Gastrocnemius medialis (tissue), 4 donors: ENCODE measurements around the gene ZNF711. TPM values are rescaled to one million over a fixed set of nuclear protein-coding genes. Genes with fewer than 3 reads are reported as not detected.
A peak's percentile ranks its signal among the peaks of the same experiment; 100 is the strongest.
"Not testable (repeated sequence)": the region's sequence is repeated elsewhere in the genome, so short reads cannot be mapped to it uniquely, and the experiment has no call there.

ENCODE experiments used
- ATAC-seq, 2 donors: fragments of 150-250 bp; one replicate each; pipeline ENCODE4 v1.9.1; 2016
- DNase-seq, 2 donors: peaks; one replicate each; pipeline ENCODE4 v3.0.0-alpha.2; 2019
- H3K27ac ChIP-seq, 4 donors: fragments of 200-600 bp; sonication (generic); 1 replicate in 1 of 4; 2 replicates in 3 of 4; pipeline ENCODE4 v1.5.1; 2016 to 2018; ENCODE audit warnings: mild to moderate bottlenecking in 2 of 4, moderate library complexity in 1 of 4
- H3K27me3 ChIP-seq, 3 donors: fragments of 200-600 bp; sonication (generic) in 2 of 3; 1 replicate in 1 of 3; 2 replicates in 2 of 3; pipeline versions ENCODE4 v1.5.1 to v1.6.0; 2016 to 2019; ENCODE audit warnings: mild to moderate bottlenecking in 1 of 3, moderate library complexity in 1 of 3
- H3K36me3 ChIP-seq, 2 donors: fragments of 200-600 bp; sonication (generic) in 1 of 2; one replicate each; pipeline ENCODE4 v1.5.1; 2017 to 2018
- H3K4me1 ChIP-seq, 2 donors: fragments of 200-600 bp; sonication (generic) in 1 of 2; one replicate each; pipeline ENCODE4 v1.5.1; 2016 to 2017; ENCODE audit warnings: mild to moderate bottlenecking in 2 of 2
- H3K4me3 ChIP-seq, 4 donors: fragments of 200-600 bp; sonication (generic) in 3 of 4; 1 replicate in 1 of 4; 2 replicates in 3 of 4; pipeline ENCODE4 v1.5.1; 2016 to 2019; ENCODE audit warnings: mild to moderate bottlenecking in 2 of 4
- H3K9me3 ChIP-seq, 3 donors: fragments of 200-600 bp; sonication (generic) in 2 of 3; 1 replicate in 1 of 3; 2 replicates in 2 of 3; pipeline ENCODE4 v1.5.1; 2016 to 2019
- POLR2A ChIP-seq, 2 donors: fragments of 450-650 bp; IDR thresholded peaks; one replicate each; pipeline ENCODE4 v1.6.1; 2017; ENCODE audit warnings: antibody characterized with exemption in 2 of 2, mild to moderate bottlenecking in 2 of 2, moderate library complexity in 2 of 2
- in situ Hi-C, 4 donors: fragments of 200-750 bp; cut with MboI; loops; one replicate each; pipeline versions ENCODE4 v1.15.0 to v1.8.0; 2017; ENCODE audit warnings: low sequenced_read_pairs in 4 of 4
- intact Hi-C: fragments of 100-400 bp; cut with DNase I; formaldehyde crosslinking; loops from one replicate; pipeline ENCODE4 v1.15.1; 2023; ENCODE audit warnings: low total_unique reads
- total RNA-seq, 4 donors: library from RNA; depleted of rRNA; stranded (reverse); fragments of >200 nt; gene quantifications; one replicate each; pipeline versions ENCODE4 v1.1.0 to v1.2.3, GENCODE V29; 2016
- TF ChIP-seq, protein P1 (sequence below), 5 experiments: fragments of 450-650 bp in 3 of 5; fragments of 200-600 bp in 2 of 5; sonication (generic) in 2 of 5; IDR thresholded peaks in 4 of 5; conservative IDR thresholded peaks in 1 of 5; 1 replicate in 4 of 5; 2 replicates in 1 of 5; pipeline ENCODE4 v1.5.1; 2016 to 2019; ENCODE audit warnings: antibody characterized with exemption in 5 of 5, mild to moderate bottlenecking in 3 of 5, moderate library complexity in 3 of 5

The ZNF711 gene
- total RNA-seq, 4 donors from 2014 or later = 0.27 to 0.64 (median 0.29) TPM; not detected in 1

- ATAC-seq = no peak
- H3K4me3 ChIP-seq = peak overlapping the region; percentile 48 to 61 (median 56)
- in situ Hi-C loops = no loop called here
Measured at GRCh38 chrX:85244450-85245211, 840 bp downstream of the ZNF711 start.

GRCh38 chrX:85285286-85285685 is 41.5 kb downstream of the ZNF711 start:
- ATAC-seq, H3K27ac ChIP-seq, intact Hi-C loops, H3K4me1 ChIP-seq, in situ Hi-C loops, DNase-seq, H3K4me3 ChIP-seq, H3K9me3 ChIP-seq, H3K27me3 ChIP-seq, H3K36me3 ChIP-seq: not testable (repeated sequence)

More at GRCh38 chrX:85244450-85245211, 840 bp downstream of the ZNF711 start:
- intact Hi-C loops = no loop called here
- Histone ChIP-seq H3K36me3 (no peaks in the 10 kb centered on the region), H3K4me1 (peaks cover 0 to 5% of the 10 kb centered on the region in 2 donors), H3K27ac (no peak overlapping the region), H3K27me3 (no peaks in the 10 kb centered on the region), H3K9me3 (no peaks in the 10 kb centered on the region)
- no peak for TF ChIP-seq POLR2A (IDR thresholded peaks at IDR 0.05)
- TF ChIP-seq, protein P1, sequence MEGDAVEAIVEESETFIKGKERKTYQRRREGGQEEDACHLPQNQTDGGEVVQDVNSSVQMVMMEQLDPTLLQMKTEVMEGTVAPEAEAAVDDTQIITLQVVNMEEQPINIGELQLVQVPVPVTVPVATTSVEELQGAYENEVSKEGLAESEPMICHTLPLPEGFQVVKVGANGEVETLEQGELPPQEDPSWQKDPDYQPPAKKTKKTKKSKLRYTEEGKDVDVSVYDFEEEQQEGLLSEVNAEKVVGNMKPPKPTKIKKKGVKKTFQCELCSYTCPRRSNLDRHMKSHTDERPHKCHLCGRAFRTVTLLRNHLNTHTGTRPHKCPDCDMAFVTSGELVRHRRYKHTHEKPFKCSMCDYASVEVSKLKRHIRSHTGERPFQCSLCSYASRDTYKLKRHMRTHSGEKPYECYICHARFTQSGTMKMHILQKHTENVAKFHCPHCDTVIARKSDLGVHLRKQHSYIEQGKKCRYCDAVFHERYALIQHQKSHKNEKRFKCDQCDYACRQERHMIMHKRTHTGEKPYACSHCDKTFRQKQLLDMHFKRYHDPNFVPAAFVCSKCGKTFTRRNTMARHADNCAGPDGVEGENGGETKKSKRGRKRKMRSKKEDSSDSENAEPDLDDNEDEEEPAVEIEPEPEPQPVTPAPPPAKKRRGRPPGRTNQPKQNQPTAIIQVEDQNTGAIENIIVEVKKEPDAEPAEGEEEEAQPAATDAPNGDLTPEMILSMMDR (IDR thresholded peaks at IDR 0.05 in 4 of 5, conservative IDR thresholded peaks at IDR 0.05 in 1 of 5) = no peak
- no peak for DNase-seq

DNA sequence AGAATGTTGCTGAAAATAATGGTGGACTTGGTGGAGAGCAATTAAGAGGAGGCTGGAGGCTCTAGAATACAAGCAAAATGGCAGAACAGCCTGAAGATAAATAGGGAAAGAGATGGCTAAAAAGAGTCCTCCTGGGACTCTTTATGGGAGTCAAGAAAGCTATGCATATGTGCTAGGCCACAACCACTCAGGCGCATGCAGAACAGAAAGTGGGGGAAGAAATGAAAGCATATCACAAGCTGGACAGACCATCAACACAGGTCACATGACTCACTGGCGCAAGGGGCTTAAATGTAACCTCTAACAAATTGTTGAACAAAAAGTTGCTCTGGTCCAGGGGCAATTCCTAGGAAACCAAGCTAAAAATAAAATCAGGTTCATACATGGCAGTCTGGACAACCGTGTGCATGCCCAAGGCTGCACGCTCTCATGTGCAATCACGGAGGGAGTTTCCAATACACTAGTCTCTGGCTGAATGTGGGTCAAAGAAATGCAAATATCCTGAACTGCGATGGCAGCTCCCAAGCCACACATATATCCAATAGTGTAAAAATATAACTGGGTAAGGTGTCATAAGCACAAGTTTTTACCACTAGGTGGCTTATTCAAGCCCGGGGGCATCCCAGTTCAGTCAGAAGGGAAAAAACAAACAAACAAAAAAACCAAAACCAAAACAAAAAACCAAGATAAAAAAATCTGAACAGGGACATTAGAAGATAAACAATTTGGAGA is 45.4 kb downstream of the ZNF711 start:
- no peaks in the 10 kb centered on the region for H3K4me1 ChIP-seq
- no peak for DNase-seq
- H3K9me3 ChIP-seq = no peaks in the 10 kb centered on the region
- no peak for ATAC-seq
- H3K27me3 ChIP-seq = no peaks in the 10 kb centered on the region
- no peak overlapping the region for H3K4me3 ChIP-seq
- in situ Hi-C loops = no loop called here
- intact Hi-C loops = no loop called here
- H3K36me3 ChIP-seq = no peaks in the 10 kb centered on the region
- TF ChIP-seq, protein P1 (IDR thresholded peaks at IDR 0.05 in 4 of 5, conservative IDR thresholded peaks at IDR 0.05 in 1 of 5) = no peak
- no peak for TF ChIP-seq POLR2A (IDR thresholded peaks at IDR 0.05)
- no peak overlapping the region for H3K27ac ChIP-seq

GRCh38 chrX:85303544-85303943 is 59.8 kb downstream of the ZNF711 start:
- Histone ChIP-seq H3K27ac (no peak overlapping the region), H3K4me3 (no peak overlapping the region), H3K9me3 (no peaks in the 10 kb centered on the region), H3K27me3 (no peaks in the 10 kb centered on the region), H3K36me3 (no peaks in the 10 kb centered on the region), H3K4me1 (no peaks in the 10 kb centered on the region)
- DNase-seq (no peak), ATAC-seq (no peak)
- intact Hi-C loops = no loop called here
- in situ Hi-C loops = no loop called here
- TF ChIP-seq, protein P1 (IDR thresholded peaks at IDR 0.05 in 4 of 5, conservative IDR thresholded peaks at IDR 0.05 in 1 of 5) = no peak
- TF ChIP-seq POLR2A (IDR thresholded peaks at IDR 0.05) = no peak

- no peaks in the 10 kb centered on the region for H3K4me1 ChIP-seq
- H3K9me3 ChIP-seq = no peaks in the 10 kb centered on the region
- H3K4me3 ChIP-seq = no peak overlapping the region
- DNase-seq (no peak), ATAC-seq (no peak)
- in situ Hi-C loops (no loop called here), intact Hi-C loops (no loop called here)
- no peaks in the 10 kb centered on the region for H3K36me3 ChIP-seq
- TF ChIP-seq POLR2A (IDR thresholded peaks at IDR 0.05) = no peak
- TF ChIP-seq, protein P1 (IDR thresholded peaks at IDR 0.05 in 4 of 5, conservative IDR thresholded peaks at IDR 0.05 in 1 of 5) = no peak
- H3K27me3 ChIP-seq = no peaks in the 10 kb centered on the region
- H3K27ac ChIP-seq = no peak overlapping the region
Measured at GRCh38 chrX:85309717-85310116, 65.9 kb downstream of the ZNF711 start.

DNA sequence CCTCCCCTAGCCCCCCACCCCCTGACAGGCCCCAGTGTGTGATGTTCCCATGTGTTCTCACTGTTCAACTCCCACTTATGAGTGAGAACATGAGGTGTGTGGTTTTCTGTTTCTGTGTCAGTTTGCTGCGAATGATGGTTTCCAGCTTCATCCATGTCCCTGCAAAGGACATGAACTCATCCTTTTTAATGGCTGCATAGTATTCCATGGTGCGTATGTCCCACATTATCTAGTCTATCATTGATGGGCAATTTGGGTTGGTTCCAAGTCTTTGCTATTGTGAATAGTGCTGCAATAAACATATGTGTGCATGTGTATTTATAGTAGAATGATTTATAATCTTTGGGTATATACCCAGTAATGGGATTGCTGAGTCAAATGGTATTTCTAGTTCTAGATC is 67.6 kb downstream of the ZNF711 start:
- intact Hi-C loops, H3K4me1 ChIP-seq, ATAC-seq, in situ Hi-C loops, H3K27me3 ChIP-seq, H3K4me3 ChIP-seq, H3K27ac ChIP-seq, H3K36me3 ChIP-seq, DNase-seq, H3K9me3 ChIP-seq: not testable (repeated sequence)
